Activated B cell treated with CpG ODN at 0.5 μM for 24 hours (primary cell): ENCODE results near the gene MRGPRE. TPM values are rescaled to one million over a fixed set of nuclear protein-coding genes. Genes with fewer than 3 reads are reported as not detected.

Source experiments
- ATAC-seq: fragments of 200-7000 bp; cut with Tn5 transposase; one replicate; pipeline ENCODE4 v1.10.0; 2021; ENCODE audit warnings: low read depth, mild to moderate bottlenecking, moderate library complexity
- CTCF ChIA-PET: fragments of 350-600 bp; sonication (Branson Sonifier 250); formaldehyde crosslinking; loops from one replicate; lab custom pipeline; 2021; ENCODE audit warnings: antibody characterized with exemption; lab: Charles Lee
- POLR2A ChIA-PET: fragments of 350-600 bp; sonication (Branson Sonifier 250); formaldehyde crosslinking; loops from one replicate; lab custom pipeline; 2021; ENCODE audit warnings: antibody characterized with exemption; lab: Charles Lee
- DNase-seq: peaks from one replicate; pipeline ENCODE4 v3.0.0; 2022
- H3K27ac Mint-ChIP-seq: one replicate; pipeline ENCODE4 v1.8.0; 2020; ENCODE audit warnings: mixed read lengths
- H3K27me3 Mint-ChIP-seq: one replicate; pipeline ENCODE4 v1.8.0; 2021; ENCODE audit warnings: mixed read lengths
- H3K36me3 Mint-ChIP-seq: one replicate; pipeline ENCODE4 v1.8.0; 2021; ENCODE audit warnings: low read depth, mixed read lengths
- H3K4me1 Mint-ChIP-seq: one replicate; pipeline ENCODE4 v1.8.0; 2021; ENCODE audit warnings: mixed read lengths
- H3K4me3 Mint-ChIP-seq: one replicate; pipeline ENCODE4 v1.8.0; 2020; ENCODE audit warnings: mild to moderate bottlenecking, mixed read lengths
- H3K9me3 Mint-ChIP-seq: one replicate; pipeline ENCODE4 v1.8.0; 2020; ENCODE audit warnings: mixed read lengths
- CTCF ChIP-seq: fragments of 200-600 bp; IDR thresholded peaks from one replicate; pipeline ENCODE4 v1.8.0; 2022; ENCODE audit warnings: antibody characterized with exemption, mild to moderate bottlenecking
- intact Hi-C: fragments of 100-400 bp; cut with micrococcal nuclease; formaldehyde crosslinking; loops from one replicate; pipeline ENCODE4 v1.15.1; 2024
- total RNA-seq: library from RNA; stranded (reverse); gene quantifications from 2 replicates; pipeline ENCODE4 v1.2.3, GENCODE V29; 2022

Gene MRGPRE
- total RNA-seq, 1 donor from 2014 or later: not detected

GRCh38 chr11:3189196-3189843, 42.9 kb downstream of the MRGPRE start:
- Mint-ChIP-seq H3K27me3 (peaks cover 2% of the 10 kb centered on the region), H3K9me3 (no peaks in the 10 kb centered on the region), H3K27ac (no peak overlapping the region), H3K4me3 (no peak overlapping the region), H3K36me3 (no peaks in the 10 kb centered on the region), H3K4me1 (no peaks in the 10 kb centered on the region)
- CTCF ChIA-PET: no interaction called here
- no peak for TF ChIP-seq CTCF
- POLR2A ChIA-PET: no interaction called here
- DNase-seq (no peak), ATAC-seq (no peak)
- intact Hi-C loops: no loop called here

GRCh38 chr11:3188496-3189195, 43.6 kb downstream of the MRGPRE start:
- ATAC-seq: no peak
- H3K4me3 Mint-ChIP-seq: no peak overlapping the region

GRCh38 chr11:3186166-3186953, 45.9 kb downstream of the MRGPRE start:
- no peaks in the 10 kb centered on the region for H3K36me3 Mint-ChIP-seq
- intact Hi-C loops: no loop called here
- no peak for DNase-seq
- H3K27ac Mint-ChIP-seq: no peak overlapping the region
- ATAC-seq: no peak
- H3K9me3 Mint-ChIP-seq: no peaks in the 10 kb centered on the region
- H3K4me3 Mint-ChIP-seq: no peak overlapping the region
- TF ChIP-seq CTCF: no peak
- H3K4me1 Mint-ChIP-seq: no peaks in the 10 kb centered on the region
- CTCF ChIA-PET: no interaction called here
- peaks cover 5% of the 10 kb centered on the region for H3K27me3 Mint-ChIP-seq
- POLR2A ChIA-PET: no interaction called here

More at GRCh38 chr11:3188496-3189195, 43.6 kb downstream of the MRGPRE start:
- H3K27me3 Mint-ChIP-seq: peaks cover 2% of the 10 kb centered on the region
- no peaks in the 10 kb centered on the region for H3K9me3 Mint-ChIP-seq
- no peak overlapping the region for H3K27ac Mint-ChIP-seq
- H3K36me3 Mint-ChIP-seq: no peaks in the 10 kb centered on the region
- intact Hi-C loops: no loop called here
- no peak for DNase-seq
- H3K4me1 Mint-ChIP-seq: no peaks in the 10 kb centered on the region
- ChIA-PET CTCF (no interaction called here), POLR2A (no interaction called here)
- no peak for TF ChIP-seq CTCF

- ChIA-PET POLR2A (no interaction called here), CTCF (no interaction called here)
- peaks cover 5% of the 10 kb centered on the region for H3K27me3 Mint-ChIP-seq
- no peak overlapping the region for H3K4me3 Mint-ChIP-seq
- intact Hi-C loops: no loop called here
- H3K9me3 Mint-ChIP-seq: peaks cover 2% of the 10 kb centered on the region
- H3K4me1 Mint-ChIP-seq: no peaks in the 10 kb centered on the region
- no peaks in the 10 kb centered on the region for H3K36me3 Mint-ChIP-seq
- no peak overlapping the region for H3K27ac Mint-ChIP-seq
- ATAC-seq (no peak), DNase-seq (no peak)
- TF ChIP-seq CTCF: no peak
Measured at GRCh38 chr11:3184732-3185347, 47.4 kb downstream of the MRGPRE start.
